H9 (cell line): ENCODE data around the gene SPATA3. TPM values are rescaled to one million over a fixed set of nuclear protein-coding genes. Genes with fewer than 3 reads are reported as not detected.
A peak's percentile ranks its signal among the peaks of the same experiment; 100 is the strongest.

Source experiments
- DNase-seq: peaks from one replicate; pipeline ENCODE4 v3.0.0-alpha.2; 2017
- H2AFZ ChIP-seq: one replicate; pipeline ENCODE4 v1.6.1; 2013; ENCODE audit warnings: mild to moderate bottlenecking, low read length, control low read depth, moderate library complexity
- H2AK5ac ChIP-seq: 2 replicates; pipeline ENCODE4 v1.6.1; 2013; ENCODE audit warnings: low read length, control low read depth, mixed read lengths; ENCODE audit not compliant: insufficient read length
- H2BK120ac ChIP-seq: one replicate; pipeline ENCODE4 v1.6.1; 2013; ENCODE audit warnings: low read depth, mild to moderate bottlenecking, low read length, control low read depth, inconsistent platforms; ENCODE audit not compliant: poor library complexity, severe bottlenecking
- H2BK12ac ChIP-seq: 2 replicates; pipeline ENCODE4 v1.6.1; 2013; ENCODE audit warnings: low read length, control low read depth, mixed read lengths, low read depth; ENCODE audit not compliant: insufficient read length
- H2BK15ac ChIP-seq: 2 replicates; pipeline ENCODE4 v1.6.1; 2013; ENCODE audit warnings: low read depth, low read length, control low read depth
- H2BK20ac ChIP-seq: one replicate; pipeline ENCODE4 v1.6.1; 2013; ENCODE audit warnings: low read depth, mild to moderate bottlenecking, low read length, control low read depth, inconsistent platforms; ENCODE audit not compliant: poor library complexity, severe bottlenecking
- H2BK5ac ChIP-seq: 2 replicates; pipeline ENCODE4 v1.6.1; 2013; ENCODE audit warnings: low read length, control low read depth, mixed read lengths; ENCODE audit not compliant: insufficient read length
- H3K14ac ChIP-seq: 2 replicates; pipeline ENCODE4 v1.6.1; 2013; ENCODE audit warnings: low read length, control low read depth; ENCODE audit not compliant: insufficient read depth
- H3K18ac ChIP-seq: 2 replicates; pipeline ENCODE4 v1.6.1; 2013; ENCODE audit warnings: low read depth, mild to moderate bottlenecking, mixed read lengths, low read length, control low read depth; ENCODE audit not compliant: insufficient read length
- H3K23ac ChIP-seq: 2 replicates; pipeline ENCODE4 v1.6.1; 2013; ENCODE audit warnings: low read length, control low read depth, mixed read lengths, low read depth; ENCODE audit not compliant: insufficient read length
- H3K23me2 ChIP-seq: 2 replicates; pipeline ENCODE4 v1.6.1; 2013; ENCODE audit warnings: low read depth, mild to moderate bottlenecking, mixed read lengths, low read length, control low read depth; ENCODE audit not compliant: insufficient read length, poor library complexity, severe bottlenecking
- H3K27ac ChIP-seq: 2 replicates; pipeline ENCODE4 v1.5.1; 2013; ENCODE audit warnings: low read length, control low read depth, mixed read lengths, low read depth; ENCODE audit not compliant: insufficient read length
- H3K27me3 ChIP-seq: 2 replicates; pipeline ENCODE4 v1.6.1; 2013; ENCODE audit warnings: low read length, control low read depth, inconsistent platforms; ENCODE audit not compliant: insufficient read depth
- H3K4ac ChIP-seq: 2 replicates; pipeline ENCODE4 v1.6.1; 2013; ENCODE audit warnings: low read depth, mild to moderate bottlenecking, control low read depth, inconsistent platforms, low read length, moderate library complexity
- H3K4me1 ChIP-seq: 2 replicates; pipeline ENCODE4 v1.6.1; 2013; ENCODE audit warnings: low read length, control low read depth, inconsistent platforms; ENCODE audit not compliant: insufficient read depth
- H3K4me2 ChIP-seq: 2 replicates; pipeline ENCODE4 v1.6.1; 2013; ENCODE audit warnings: low read length, control low read depth, mixed read lengths; ENCODE audit not compliant: insufficient read length, insufficient read depth
- H3K56ac ChIP-seq: 2 replicates; pipeline ENCODE4 v1.6.1; 2013; ENCODE audit warnings: low read depth, mild to moderate bottlenecking, mixed read lengths, low read length, control low read depth; ENCODE audit not compliant: insufficient read length
- H3K79me1 ChIP-seq: 2 replicates; pipeline ENCODE4 v1.6.1; 2013; ENCODE audit warnings: low read depth, mild to moderate bottlenecking, moderate library complexity, low read length, control low read depth, inconsistent platforms; ENCODE audit not compliant: insufficient read depth, poor library complexity, severe bottlenecking
- H3K79me2 ChIP-seq: 2 replicates; pipeline ENCODE4 v1.6.1; 2013; ENCODE audit warnings: low read length, control low read depth, inconsistent platforms; ENCODE audit not compliant: insufficient read depth
- H3K9ac ChIP-seq: 2 replicates; pipeline ENCODE4 v1.6.1; 2013; ENCODE audit warnings: low read length, control low read depth, mixed read lengths; ENCODE audit not compliant: insufficient read length; ENCODE audit errors: extremely low read depth
- H3K9me3 ChIP-seq: one replicate; pipeline ENCODE4 v1.6.1; 2013; ENCODE audit warnings: low read depth, low read length, inconsistent platforms; ENCODE audit not compliant: control insufficient read depth
- H3T11ph ChIP-seq: one replicate; pipeline ENCODE4 v1.6.1; 2013; ENCODE audit warnings: mild to moderate bottlenecking, low read length, control low read depth, inconsistent platforms
- H4K20me1 ChIP-seq: one replicate; pipeline ENCODE4 v1.6.1; 2013; ENCODE audit not compliant: control insufficient read depth, insufficient read length, insufficient read depth
- H4K5ac ChIP-seq: 2 replicates; pipeline ENCODE4 v1.6.1; 2013; ENCODE audit warnings: low read depth, mild to moderate bottlenecking, mixed read lengths, low read length, control low read depth; ENCODE audit not compliant: insufficient read length
- H4K8ac ChIP-seq: replicated peaks from 2 replicates; pipeline ENCODE4 v1.6.1; 2013; ENCODE audit warnings: low read length, control low read depth, mixed read lengths, low read depth; ENCODE audit not compliant: insufficient read length
- H4K91ac ChIP-seq: 2 replicates; pipeline ENCODE4 v1.6.1; 2013; ENCODE audit warnings: low read depth, mild to moderate bottlenecking, moderate library complexity, mixed read lengths, low read length, control low read depth; ENCODE audit not compliant: insufficient read length
- H3K27ac Mint-ChIP-seq, 3 experiments: 2 replicates in 2 of 3; 3 replicates in 1 of 3; pipeline ENCODE4 v1.8.0; 2020 to 2021; ENCODE audit warnings: mixed read lengths in 3 of 3, mild to moderate bottlenecking in 1 of 3, moderate library complexity in 1 of 3
- H3K27me3 Mint-ChIP-seq: 2 replicates; pipeline ENCODE4 v1.8.0; 2021; ENCODE audit warnings: low read depth, mild to moderate bottlenecking, moderate library complexity, mixed read lengths
- H3K36me3 Mint-ChIP-seq, 3 experiments: 2 replicates in 2 of 3; 3 replicates in 1 of 3; pipeline ENCODE4 v1.8.0; 2020 to 2021; ENCODE audit warnings: low read depth in 3 of 3, mixed read lengths in 3 of 3; ENCODE audit not compliant: insufficient read depth in 1 of 3
- H3K4me1 Mint-ChIP-seq, 2 experiments: 2 replicates each; pipeline ENCODE4 v1.8.0; 2020; ENCODE audit warnings: mixed read lengths in 2 of 2
- H3K4me3 Mint-ChIP-seq, 2 experiments: 2 replicates in 1 of 2; 3 replicates in 1 of 2; pipeline ENCODE4 v1.8.0; 2020 to 2021; ENCODE audit warnings: mild to moderate bottlenecking in 2 of 2, mixed read lengths in 2 of 2, moderate library complexity in 1 of 2
- H3K9me3 Mint-ChIP-seq, 2 experiments: 2 replicates in 1 of 2; 3 replicates in 1 of 2; pipeline ENCODE4 v1.8.0; 2020; ENCODE audit warnings: mild to moderate bottlenecking in 2 of 2, mixed read lengths in 2 of 2, moderate library complexity in 1 of 2
- CTCF ChIP-seq: fragments of 200-600 bp; sonication (generic); conservative IDR thresholded peaks from 3 replicates; pipeline ENCODE4 v1.8.0; 2021; ENCODE audit warnings: antibody characterized with exemption, mild to moderate bottlenecking
- WGBS: extraction: QIAGEN DNeasy Blood & Tissue Kit; methylation state at CpG from one replicate; pipeline ENCODE4 v1.1.7; 2013; ENCODE audit warnings: missing lambda C conversion rate, low lambda C conversion rate, mixed read lengths; ENCODE audit not compliant: insufficient read length; ENCODE audit errors: extremely low coverage; 5-methylcytosine and 5-hydroxymethylcytosine counted together
- total RNA-seq: library from RNA; stranded (reverse); gene quantifications from 2 replicates; pipeline ENCODE4 v1.2.1, GENCODE V29; 2021

Gene SPATA3
- total RNA-seq, 1 experiment from 2014 or later = not detected

- no peak overlapping the region for H2BK120ac ChIP-seq
- no CpG with 5 or more reads among the region's 16 CpGs for WGBS
- H3K27ac ChIP-seq = no peak overlapping the region
- H3K79me1 ChIP-seq = no peaks in the 10 kb centered on the region
- no peak overlapping the region for H4K8ac ChIP-seq
- H3K4me1 Mint-ChIP-seq = peaks cover 0 to 4% of the 10 kb centered on the region in 2 experiments; a peak in 1 of 4 replicates
- H2BK15ac ChIP-seq = no peak overlapping the region
- no peak overlapping the region for H3K18ac ChIP-seq
- no peak overlapping the region for H3K4me3 Mint-ChIP-seq
- no peak overlapping the region for H3K4me2 ChIP-seq
- no peak overlapping the region for H3K56ac ChIP-seq
- no peak overlapping the region for H4K91ac ChIP-seq
- no peak overlapping the region for H3K4ac ChIP-seq
- H2AFZ ChIP-seq = peak overlapping the region; percentile 80
- no peaks in the 10 kb centered on the region for H3K9me3 Mint-ChIP-seq
- no peak overlapping the region for H3K23ac ChIP-seq
- H3K27me3 ChIP-seq = no peaks in the 10 kb centered on the region
- no peaks in the 10 kb centered on the region for H3K4me1 ChIP-seq
- H4K20me1 ChIP-seq = no peaks in the 10 kb centered on the region
- H3K27me3 Mint-ChIP-seq = no peaks in the 10 kb centered on the region
- H4K5ac ChIP-seq = no peak overlapping the region
- no peak overlapping the region for H2AK5ac ChIP-seq
- H2BK5ac ChIP-seq = no peak overlapping the region
- H3K79me2 ChIP-seq = no peaks in the 10 kb centered on the region
- no peak for DNase-seq
- H3K27ac Mint-ChIP-seq = no peak overlapping the region
- no peaks in the 10 kb centered on the region for H3K23me2 ChIP-seq
- H3K36me3 Mint-ChIP-seq = no peaks in the 10 kb centered on the region; a peak in 1 of 7 replicates
- no peak overlapping the region for H3K14ac ChIP-seq
- no peak overlapping the region for H2BK12ac ChIP-seq
- TF ChIP-seq CTCF = no peak
- no peak overlapping the region for H3T11ph ChIP-seq
- no peak overlapping the region for H2BK20ac ChIP-seq
- no peak overlapping the region for H3K9ac ChIP-seq
- no peaks in the 10 kb centered on the region for H3K9me3 ChIP-seq
Observed at GRCh38 chr2:230968921-230969658, 26.8 kb upstream of the SPATA3 start.
